Vagina (tissue), 2 donors: ENCODE data around the gene OSGIN1.

Source experiments
- POLR2A ChIP-seq, 2 donors: fragments of 450-650 bp; IDR thresholded peaks; one replicate each; pipeline ENCODE4 v1.6.1; 2017; ENCODE audit warnings: antibody characterized with exemption in 2 of 2, mild to moderate bottlenecking in 2 of 2, moderate library complexity in 2 of 2
- POLR2AphosphoS5 ChIP-seq, 2 donors: sonication (generic); formaldehyde crosslinking; IDR thresholded peaks; one replicate each; pipeline ENCODE4 v1.9.0; 2017; ENCODE audit warnings: antibody characterized with exemption in 2 of 2, mild to moderate bottlenecking in 2 of 2, low read depth in 1 of 2; ENCODE audit not compliant: insufficient read depth in 1 of 2
- TF ChIP-seq, protein P1 (sequence below), 3 experiments: fragments of 450-650 bp in 2 of 3; fragments of 200-600 bp in 1 of 3; sonication (generic) in 1 of 3; IDR thresholded peaks; one replicate each; pipeline ENCODE4 v1.5.1; 2017 to 2019; ENCODE audit warnings: antibody characterized with exemption in 3 of 3, mild to moderate bottlenecking in 2 of 3, moderate library complexity in 2 of 3

DNA sequence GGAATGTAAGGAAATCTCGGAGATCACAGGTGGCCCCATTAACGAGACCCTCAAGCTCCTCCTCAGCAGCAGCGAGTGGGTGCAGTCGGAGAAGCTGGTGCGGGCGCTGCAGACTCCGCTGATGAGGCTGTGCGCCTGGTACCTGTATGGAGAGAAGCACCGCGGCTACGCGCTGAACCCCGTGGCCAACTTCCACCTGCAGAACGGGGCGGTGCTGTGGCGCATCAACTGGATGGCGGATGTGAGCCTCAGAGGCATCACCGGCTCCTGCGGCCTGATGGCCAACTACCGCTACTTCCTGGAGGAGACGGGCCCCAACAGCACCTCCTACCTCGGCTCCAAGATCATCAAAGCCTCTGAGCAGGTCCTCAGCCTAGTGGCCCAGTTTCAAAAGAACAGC lies 38.0 kb upstream of the OSGIN1 start:
- TF ChIP-seq POLR2A (IDR thresholded peaks at IDR 0.05) (no peak), POLR2AphosphoS5 (IDR thresholded peaks at IDR 0.05; ENCODE audit: insufficient read depth in 1 of 2, low read depth in 1 of 2) (no peak)
- TF ChIP-seq, protein P1, sequence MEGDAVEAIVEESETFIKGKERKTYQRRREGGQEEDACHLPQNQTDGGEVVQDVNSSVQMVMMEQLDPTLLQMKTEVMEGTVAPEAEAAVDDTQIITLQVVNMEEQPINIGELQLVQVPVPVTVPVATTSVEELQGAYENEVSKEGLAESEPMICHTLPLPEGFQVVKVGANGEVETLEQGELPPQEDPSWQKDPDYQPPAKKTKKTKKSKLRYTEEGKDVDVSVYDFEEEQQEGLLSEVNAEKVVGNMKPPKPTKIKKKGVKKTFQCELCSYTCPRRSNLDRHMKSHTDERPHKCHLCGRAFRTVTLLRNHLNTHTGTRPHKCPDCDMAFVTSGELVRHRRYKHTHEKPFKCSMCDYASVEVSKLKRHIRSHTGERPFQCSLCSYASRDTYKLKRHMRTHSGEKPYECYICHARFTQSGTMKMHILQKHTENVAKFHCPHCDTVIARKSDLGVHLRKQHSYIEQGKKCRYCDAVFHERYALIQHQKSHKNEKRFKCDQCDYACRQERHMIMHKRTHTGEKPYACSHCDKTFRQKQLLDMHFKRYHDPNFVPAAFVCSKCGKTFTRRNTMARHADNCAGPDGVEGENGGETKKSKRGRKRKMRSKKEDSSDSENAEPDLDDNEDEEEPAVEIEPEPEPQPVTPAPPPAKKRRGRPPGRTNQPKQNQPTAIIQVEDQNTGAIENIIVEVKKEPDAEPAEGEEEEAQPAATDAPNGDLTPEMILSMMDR (IDR thresholded peaks at IDR 0.05): no peak
